Erythroblast (primary cell): ENCODE measurements around the gene DIRAS1.

ENCODE experiments used
- GATA1 ChIP-seq: IDR thresholded peaks from 2 replicates; pipeline ENCODE4 v1.6.1; 2011; ENCODE audit warnings: low read depth, mild to moderate bottlenecking, control low read depth, low read length, moderate library complexity
- POLR2A ChIP-seq: IDR thresholded peaks from 2 replicates; pipeline ENCODE4 v1.6.1; 2011; ENCODE audit warnings: mild to moderate bottlenecking, low read length

DNA sequence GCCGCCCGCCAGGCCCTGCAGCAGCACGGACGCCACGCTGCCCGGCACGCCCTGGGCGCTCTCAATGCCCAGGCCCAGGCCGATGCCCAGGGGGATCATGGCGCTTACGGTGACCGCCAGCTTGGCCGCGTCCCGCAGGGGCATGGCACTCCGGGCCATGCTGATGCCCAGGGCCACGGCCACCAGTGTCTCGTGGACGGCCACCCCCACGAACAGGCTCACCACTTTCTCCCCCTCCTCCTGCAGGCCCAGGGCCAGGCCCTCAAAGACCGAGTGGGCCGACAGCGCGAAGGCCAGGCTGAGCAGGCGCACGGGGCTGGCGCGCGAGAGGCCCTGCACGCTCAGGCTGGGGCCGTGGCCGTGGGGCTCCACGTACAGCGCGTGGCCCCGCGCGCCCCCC, 11.7 kb upstream of the DIRAS1 start:
- TF ChIP-seq POLR2A (no peak), GATA1 (no peak)
